ENCODE data around the gene SLC25A22.

Gene SLC25A22

DNA sequence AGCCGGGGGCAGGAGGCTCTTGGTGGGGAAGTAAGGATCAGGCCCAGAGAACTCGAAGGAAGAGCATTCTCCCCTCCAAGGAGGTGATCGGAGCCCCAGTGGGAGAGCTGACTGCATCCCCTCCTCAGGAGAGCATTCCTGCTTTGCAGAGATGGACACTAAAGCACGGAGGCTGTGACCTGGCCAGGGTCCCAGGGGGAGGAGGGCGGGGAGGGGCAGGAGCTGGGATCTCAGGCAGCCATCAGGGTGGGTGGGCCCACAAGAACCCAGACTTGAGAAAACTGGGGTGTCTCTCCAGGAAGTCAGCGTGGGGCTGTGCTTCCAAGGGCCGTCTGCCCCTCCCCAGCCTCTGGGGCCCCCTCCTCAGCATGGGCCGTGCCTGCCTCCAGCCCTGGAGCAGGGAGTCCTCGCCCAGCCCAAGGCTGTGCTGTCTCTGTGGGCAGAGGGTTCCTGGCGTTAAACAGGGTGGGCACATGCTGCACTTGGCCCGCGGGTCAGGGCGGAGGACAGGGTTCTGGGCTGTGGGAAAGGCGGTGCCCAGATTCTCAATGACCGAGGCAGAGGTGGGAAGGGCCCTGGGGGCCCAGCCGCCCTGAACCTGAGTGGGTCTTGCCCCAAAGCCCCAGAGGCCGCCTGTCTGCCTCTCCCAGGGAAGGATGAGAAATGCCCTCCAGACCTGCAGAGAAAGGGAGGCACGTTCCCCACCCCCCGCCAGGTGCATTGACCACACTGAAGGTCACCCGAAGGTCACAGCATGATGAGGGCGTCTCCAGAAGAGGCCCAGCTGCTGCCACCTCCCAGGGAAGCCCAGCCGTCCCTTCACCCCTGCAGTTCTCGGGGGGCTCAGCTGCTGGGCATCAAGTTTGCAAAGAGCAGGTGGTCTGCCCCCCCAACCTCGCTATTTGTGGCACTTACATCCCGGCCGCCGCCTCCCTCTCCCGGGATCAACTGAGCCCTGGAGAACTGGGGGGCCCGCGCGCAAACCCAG, 8.8 kb downstream of the SLC25A22 start:
- DNase-seq, result no peak

DNA sequence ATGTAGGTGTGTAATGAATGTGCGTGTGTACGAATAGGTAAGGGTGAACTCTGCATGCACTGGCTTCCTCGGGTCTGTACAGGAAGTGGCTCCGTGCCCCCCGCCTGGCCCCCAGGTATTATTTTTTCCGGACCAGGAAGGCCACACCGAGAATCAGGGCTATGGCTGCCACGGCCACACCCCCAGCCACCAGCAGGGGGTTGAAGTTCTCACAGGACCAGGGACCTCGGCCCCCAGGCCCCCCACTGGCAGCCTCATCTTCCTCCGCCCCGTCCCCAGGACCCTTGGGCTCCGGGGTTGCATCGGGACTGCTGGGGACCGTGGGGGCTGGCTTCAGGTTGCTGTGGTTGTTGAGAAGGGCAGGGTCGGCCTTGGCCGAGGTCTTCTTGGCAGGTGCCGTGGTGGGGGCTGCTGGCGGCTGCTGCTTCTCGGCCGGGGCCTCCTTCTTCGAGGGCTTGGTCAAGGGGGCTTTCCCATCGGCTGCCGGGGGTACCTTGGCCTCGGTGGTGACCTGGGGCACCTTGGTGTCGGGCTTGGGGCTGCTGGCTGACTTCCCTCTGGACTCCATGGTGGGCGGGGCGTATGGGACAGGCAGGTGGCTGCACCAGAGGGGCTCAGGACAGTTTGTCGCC, 10.0 kb downstream of the SLC25A22 start:
- no peak for DNase-seq

DNA sequence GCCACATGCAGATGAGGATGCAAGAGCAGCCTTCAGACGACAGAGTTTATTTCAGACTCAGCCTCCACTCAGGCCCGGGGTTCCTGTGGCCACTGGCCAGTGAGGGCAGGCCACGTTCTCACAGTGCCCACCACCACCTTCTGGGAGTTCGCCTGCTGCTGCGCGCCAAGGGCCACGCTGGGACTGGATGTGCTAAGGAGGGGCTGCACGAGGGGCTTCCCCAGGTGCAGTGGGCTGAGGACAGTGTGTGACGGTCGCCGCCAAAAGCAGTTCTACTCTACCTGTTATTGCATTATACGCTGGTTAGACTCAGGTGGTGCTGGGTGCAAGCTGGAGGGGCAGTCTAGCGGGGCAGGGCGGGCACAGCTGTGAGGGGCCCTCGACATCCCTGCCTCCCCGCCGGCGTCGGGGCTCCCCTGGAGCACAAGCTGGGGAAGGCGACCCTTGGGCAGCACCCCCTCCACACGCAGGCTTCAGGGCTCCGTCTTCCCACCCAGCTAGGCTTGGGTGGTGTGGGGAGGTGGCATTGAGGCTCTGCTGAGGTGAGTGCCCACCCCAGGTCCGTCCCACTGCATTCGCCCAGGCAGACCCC, 10.9 kb downstream of the SLC25A22 start:
- no peak for DNase-seq

DNA sequence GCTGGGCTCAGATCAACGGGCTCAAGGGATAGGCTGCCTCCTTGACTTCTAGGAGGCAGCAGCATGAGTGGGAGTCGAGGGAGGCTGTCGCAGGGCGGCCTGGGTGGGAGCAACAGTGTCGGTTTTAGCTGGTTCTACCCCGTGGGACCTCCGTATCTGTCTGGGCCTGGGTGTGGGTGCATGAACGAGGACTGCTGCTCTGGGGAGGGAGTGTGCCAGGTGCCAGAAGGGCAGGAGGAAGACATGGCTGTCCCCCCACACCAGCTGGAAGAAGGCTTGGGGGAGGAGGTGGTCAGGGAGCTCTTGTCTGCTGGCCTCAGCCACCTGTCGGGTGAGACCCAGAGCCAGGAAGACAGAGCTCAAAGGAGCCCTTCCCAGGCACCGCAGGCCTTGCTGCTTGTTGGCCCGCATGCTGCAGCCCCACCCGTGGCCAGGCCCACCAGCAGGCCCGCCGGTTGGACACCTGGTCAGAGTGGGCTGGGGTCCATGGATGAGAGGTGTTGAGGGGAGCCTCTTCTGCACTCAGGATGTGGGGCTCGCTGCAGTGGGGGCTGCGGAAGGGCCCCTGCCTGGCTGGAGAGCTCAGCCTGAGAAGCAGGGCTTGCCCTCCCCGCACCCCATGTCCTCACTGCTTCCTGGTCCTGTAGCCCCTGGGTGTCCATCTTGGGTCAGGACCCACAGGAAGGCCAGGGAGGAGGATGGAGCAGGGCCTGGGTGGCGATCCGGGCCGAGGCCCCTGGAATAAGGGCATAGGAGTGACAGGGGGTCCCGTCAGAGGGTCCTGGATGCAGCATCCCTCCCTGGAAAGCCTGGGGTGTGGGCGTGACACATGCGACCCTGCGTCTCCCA, 11.6 kb downstream of the SLC25A22 start:
- DNase-seq, result no peak

DNA sequence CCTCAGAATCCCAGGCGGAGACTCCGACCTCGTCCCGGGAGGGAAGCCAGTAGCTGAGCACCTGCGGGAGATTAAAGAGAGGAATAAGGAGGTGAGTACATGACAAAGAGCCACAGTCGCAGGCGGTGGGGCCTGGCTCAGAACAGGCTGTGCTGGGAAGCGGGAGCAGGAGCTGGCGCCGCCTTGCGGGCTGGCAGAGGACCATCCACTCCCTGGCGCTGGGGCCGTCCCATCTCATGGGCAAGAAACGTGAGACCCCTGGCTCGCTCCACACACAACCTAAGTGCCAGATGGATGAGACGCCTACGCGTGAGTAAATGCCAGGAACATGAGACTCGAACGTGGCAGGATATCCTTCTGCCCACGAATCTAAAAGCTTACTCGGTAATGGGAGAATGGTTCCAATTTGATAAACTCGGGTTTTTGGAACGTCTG, 14.5 kb downstream of the SLC25A22 start:
- peak; percentile 44 for DNase-seq

DNA sequence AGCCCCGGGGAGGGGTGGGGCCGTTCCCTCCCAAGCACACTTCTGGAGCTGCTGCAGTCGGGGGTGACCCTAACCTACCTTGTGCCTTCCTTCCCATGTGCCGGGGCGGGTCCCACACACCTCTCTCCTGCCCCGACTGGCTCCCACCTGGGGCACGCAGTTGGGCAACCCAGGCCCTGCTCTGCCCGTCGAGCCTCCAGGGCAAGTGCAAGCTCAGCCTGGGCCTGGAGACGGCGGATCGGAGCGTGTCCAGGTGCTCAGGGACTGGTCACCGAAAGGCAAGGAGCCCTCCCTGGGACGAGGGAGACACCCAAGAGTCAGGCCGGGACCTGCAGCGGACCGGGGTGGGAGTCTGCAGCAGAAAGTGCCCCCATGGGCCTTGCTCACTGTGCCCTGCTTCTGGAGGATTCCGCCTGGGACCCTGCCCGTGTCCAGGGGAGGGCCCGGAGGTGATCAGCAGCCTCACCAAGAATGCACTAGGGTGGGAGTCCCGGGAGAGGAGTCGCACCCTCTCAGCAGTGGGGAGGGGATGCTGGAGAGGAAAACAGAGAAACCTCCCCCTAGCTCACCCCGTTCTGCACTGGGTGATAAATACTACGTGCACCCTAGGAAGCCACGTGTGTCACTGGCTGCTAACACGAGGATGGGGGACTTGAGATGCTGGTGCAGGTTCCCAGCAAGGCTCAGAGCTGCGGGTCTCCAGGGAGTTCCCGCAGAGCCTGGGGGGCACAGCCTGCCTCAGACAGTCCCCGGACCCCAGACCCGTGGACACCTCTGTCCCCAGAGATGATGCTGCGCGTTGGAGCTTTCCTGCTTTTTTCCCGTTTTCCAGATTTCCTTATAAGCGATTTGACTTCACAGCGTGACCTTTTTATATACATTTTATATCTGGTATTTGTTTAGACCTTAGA, 15.6 kb downstream of the SLC25A22 start:
- DNase-seq, result no peak

DNA sequence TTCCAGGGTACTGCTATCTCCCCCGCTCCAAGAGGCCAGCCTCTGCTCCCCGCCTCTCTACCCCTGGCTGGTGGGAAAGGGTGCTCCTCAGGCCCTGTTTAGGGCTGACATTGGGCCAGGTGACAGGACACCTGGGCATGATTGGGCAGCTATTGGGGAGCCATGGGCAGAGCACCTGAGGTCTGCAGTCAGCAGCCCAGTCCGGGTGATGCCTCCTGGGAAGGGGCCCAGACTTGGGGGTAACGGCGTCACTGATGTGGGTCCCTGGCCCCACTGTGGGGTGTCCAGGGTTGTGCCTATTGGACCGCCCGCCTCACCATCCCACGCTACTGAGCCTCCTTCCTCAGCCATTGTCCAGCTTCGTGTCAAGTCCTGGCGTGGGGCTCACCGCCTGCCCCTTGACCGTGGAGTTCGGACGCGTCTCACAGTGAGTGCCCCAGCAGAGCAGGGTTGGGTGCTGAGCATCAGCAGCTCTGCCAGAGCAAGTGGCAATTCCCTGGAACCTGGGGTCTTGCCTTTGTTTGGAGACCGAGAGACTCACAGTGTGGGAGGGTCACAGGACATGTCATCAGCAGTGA, 18.0 kb downstream of the SLC25A22 start:
- no peak for DNase-seq

DNA sequence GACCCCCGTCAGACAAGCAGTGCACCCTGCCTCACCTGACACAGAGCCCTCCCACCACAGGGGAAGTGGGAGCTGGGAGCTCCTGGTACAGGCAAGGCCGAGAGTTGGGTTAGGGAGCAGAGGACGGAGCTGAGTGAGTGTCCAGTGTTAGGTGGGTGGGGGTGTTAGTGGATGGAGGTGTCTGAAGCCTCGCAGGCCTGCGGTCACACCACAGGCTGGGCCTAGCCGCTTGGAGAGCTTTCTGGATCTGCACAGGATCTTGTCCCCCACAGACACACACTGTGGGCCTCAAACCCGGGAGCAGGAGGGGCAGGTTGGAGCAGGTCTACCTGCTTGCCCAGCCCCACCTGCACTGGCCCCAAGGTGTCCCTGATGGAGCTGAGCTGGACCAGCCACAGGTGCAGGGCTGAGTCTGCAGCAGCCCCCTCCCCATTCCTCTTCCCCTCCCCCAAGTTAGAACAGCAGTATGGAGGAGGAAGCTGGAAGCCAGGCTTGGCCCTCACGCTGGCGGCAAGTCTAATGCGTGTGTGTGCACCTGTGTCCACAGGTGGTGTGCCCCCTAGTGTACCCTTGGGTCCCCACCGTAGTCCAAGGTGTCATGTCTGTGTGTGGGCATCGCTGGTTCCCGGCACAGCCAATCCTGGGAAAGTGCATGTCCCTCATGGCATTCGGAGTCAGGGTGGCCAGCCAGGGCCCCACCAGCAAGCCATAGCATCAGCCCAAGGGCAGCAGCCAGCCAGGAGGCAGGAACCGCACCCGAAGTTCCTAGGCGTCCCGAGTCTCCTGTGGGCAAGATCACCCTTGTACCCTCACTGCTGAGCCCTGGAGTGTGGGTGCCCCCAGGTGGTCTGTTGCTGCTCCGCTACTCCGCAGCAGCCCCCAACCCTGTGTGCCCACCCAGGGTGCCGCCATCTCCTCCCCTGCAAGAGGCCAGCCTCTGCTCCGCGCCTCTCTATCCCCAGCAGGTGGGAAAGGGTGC, 18.8 kb downstream of the SLC25A22 start:
- no peak for DNase-seq

DNA sequence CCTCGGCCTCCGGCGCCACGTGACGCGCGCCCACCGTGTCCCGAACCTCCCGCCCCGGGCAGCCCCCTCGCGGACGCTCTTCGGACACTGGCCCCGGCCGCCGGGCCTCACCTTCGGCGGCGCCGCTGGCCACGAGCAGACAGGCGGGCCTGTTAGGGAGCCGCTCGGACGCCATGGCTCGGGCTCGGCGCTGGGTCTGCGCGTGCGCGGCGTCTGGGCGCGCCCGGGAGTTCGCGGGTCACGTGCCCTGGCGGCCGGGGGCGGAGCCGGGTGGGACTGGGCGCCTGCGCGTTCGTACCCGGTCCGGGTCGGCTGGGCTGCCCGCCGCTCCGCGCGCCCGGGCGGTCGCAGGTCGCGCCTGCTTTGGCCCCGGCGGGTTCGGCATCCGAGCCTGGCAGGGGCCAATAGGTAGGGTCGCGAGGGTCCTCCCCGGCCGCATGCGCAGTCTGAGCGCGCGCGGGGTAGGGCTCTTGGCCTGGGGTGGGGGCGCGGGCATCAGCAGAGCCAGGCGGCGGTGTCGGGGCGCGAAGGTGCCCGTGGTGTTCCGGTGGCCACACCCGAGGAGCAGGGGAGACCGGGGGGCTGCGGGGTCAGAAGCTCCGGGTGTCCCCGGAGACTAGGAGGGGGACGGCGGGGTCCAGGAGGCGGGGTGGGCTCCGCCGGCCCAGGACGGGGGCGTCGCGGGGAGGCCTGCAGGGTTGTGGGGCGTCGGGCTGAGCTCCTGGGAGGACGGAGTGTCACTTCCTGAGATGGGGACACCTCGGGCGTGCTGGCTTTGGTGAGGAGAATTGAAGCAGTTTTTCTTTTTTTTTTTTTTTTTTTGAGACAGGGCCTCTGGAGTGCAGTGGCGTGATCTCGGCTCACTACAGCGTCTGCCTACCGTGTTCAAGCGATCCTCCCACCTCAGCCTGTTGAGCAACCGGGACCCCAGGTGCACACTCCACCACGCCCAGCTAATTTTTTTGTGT, 20.5 kb downstream of the SLC25A22 start, which contains the start of gene GATD1:
Gene GATD1 (minus strand): TSS at position 200 of the 968 bp plus-strand sequence. CDS start 25 bp downstream, at position 175.
- DNase-seq, result peak; percentile 80

DNA sequence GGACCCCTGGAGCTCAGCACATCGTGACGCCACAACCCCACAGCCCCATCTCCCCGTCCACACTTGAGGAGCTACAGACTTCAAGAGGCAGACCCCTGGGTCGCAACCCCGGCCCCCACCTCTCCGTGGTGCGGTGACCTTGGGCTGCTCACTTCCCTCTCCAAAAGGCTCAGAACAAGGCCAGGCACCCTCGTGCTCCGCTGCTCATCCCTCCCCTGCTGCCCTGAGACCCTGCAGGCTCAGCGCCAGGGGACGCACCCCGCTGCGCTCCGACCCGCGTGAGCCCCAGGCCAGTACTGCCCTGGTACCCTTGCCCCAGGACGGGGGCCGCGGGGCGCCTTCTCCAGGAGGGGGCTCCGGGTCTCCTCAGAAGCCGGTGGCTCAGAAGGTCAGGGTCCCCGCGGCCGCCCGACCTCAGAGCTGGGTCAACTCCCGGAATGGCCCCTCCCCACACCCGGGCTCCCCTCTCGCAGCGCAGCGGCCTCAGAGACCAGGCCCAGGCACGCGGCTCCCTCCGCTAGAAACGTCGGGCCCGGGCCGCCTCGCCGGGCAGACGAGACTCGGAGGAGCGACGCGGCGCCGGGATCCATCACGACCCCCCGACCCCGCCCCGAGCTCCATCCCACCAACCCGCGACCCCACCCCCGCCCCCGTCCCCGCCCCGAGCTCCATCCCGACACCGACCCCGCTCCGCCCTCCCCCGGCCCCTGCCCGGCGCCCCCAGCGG, 21.4 kb downstream of the SLC25A22 start:
- DNase-seq, result no peak

DNA sequence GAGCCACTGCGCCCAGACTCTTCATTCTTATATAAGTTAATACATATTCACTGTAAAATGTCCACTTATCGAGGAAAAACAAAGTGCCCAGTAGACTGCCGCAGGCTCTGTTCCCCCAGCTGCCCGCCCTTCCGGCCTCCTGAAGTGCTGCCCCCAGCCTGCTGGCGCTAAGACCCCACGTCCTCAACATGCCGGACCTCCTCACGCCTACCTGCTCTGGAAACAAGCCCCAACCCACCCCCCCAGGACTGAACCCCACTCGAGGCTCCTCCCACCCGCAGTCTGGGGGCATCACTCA, 21.9 kb downstream of the SLC25A22 start:
- no peak for DNase-seq

DNA sequence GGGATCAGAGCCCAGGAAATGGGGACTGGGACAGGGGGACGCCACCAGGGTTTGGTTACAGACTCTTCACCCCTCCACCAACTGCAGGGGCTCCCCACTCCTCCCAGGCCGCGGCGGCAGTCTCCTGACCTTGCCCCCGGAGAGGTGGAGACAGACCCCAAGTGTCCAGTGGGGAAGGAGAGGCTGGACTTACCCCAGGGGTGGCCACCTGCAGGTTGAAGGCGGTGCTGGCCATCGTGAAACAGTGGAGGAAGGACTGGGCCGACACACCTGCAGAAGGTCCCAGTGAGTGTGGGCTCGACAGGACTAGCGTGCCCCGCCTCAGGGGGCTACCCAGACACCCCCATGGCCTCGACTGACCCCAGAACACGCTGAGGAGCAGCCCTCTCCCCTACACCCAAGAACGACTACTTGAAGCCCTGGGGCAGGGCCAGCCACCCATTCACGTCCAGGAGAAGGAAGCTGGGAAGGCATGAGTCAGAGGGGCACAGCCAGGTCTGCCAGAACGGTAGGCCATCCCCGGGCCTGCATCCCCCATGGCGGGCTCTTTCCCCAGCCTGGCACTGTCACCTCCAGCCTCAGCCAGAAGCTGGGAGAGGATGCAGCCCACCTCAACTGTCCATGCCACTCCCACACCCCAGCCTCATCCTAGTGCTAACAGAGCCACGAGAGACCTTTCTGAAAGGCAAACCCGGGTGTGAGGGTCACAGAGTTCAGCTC, 23.0 kb downstream of the SLC25A22 start:
- DNase-seq, result no peak

DNA sequence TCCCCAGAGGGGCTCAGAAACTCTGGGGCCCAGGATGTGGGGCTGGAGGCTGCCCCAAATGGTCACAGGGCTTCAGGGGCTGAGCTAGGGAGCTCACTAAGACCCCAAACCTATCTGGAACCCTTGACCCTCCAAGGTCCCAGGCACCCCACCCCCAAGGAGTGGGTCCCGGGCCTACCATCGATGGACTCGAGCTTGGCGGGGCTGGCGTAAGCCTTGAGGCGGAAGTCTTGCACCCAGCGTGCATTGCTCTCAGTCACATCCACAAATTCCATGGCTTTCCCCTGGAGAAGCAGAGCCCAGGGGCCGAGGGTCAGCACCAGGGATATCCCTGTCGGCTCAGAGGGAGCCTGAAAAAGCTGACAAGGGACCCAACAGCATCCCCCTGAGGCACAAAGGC, 24.3 kb downstream of the SLC25A22 start:
- no peak for DNase-seq

DNA sequence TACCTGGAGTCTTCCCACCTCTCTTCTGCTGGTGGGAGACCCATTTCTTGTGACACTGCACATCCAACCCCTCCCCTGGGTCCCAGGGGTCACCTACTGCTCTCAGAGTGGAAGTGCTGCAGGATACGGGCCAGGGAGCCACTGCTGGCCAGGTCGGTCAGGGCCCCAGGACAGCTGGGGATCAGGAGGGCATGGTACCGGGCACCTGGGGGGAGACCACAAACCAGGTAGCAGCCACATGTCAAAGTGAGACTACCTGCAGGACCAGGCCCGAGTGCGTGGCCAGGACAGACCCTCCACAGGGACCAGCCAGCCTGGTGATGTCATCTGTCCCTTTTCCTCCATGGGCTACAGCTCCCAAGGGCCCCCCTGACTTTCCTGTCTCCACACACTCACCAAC, 24.7 kb downstream of the SLC25A22 start:
- no peak for DNase-seq

DNA sequence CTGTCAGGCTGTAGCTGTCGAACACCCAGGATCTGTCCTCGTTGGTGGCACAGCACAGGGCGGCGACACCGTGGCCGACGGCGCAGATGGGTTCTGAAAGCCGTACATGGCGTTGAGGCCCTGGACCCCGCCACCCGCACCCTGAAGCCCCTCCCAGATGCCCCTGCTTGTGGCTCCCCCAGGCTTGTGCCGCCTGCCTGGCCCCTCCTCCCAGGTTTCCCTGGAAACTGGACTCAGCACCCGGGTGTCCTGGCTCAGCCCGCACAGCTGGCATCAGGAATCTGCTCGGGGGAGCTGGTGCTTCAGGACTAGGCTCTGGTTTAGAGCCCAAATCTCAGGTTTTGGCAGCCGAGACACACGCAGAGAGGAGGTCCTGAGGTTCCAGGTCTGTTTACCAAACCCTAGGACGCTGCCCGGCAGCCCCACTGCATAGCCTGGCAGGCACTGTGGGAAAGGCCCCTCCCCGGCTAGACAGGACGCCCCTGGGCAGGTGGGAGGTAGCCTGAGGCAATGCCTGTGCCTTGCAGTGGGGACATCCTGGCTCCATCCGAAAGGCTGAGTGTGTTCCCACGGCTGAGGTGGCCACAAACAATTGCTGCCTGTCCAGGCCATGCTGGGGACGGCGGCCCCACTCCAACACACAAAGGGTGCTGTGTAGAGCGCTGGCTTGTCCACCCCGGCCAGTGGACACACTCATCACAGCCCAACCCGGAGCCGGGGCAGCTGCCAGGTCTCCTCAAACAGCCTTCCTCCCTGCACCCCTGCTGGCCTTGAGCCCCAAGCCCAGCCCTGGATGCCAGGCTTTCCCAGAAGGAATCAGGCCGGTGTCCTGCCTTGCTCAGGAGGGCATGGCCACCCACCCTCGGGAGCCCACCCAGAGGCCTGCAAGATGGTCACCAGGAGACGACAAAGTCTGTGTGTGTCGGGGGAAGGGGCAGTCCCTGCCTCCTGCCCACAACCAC, 25.4 kb downstream of the SLC25A22 start:
- no peak for DNase-seq

DNA sequence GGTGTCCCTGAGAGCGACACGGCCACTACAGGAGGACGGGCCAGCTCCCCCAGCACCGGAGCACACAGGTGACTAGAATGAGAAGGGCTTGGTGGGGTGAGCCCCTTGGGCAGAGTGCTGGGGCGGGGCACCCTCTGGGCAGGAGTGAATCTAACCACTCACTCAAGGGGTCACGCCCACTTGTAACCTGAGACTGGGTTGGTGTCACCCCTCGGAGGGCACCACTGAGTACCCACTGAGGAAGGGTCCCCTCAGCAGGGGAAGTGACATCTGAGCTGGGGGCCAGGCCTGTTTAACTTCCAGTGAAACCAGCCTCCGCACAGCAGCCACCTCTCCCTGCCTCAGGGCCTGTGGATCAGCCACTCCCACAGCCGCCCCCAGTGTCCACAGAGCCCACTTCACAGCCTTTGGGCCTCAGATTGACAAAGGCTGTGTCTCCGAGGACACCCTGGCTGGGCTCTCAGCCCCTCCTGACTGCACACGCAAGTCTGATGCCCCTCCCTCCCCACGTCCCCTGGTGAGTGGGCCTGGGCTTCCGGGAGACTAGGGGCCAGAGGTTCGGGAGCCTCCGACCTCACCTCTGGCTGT, 26.4 kb downstream of the SLC25A22 start:
- DNase-seq, result no peak

Data from NCI-H774 (cell line).